ENCODE measurements around the gene RNF224.

RNF224 gene

DNA sequence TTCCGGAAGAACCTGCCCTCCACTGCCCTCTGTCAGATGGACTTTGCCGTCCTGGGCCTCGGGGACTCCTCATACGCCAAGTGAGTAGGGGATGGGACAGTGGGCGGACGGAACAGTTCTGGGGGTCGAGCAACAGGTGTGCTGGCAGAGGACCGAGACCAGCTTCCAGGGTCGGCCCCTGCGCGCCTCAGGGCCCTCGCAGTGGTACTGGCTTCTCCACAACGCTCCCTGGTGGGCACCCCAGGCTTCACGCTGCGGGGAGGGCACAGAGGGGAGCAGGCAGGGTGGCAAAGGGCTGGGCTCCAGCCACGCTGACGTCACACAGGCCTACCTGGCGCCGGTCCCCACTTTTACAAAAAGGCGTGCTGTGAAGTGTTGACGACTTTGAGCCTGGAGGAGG is 14.8 kb upstream of the RNF224 start:
- POLR2A ChIA-PET = no interaction called here
- Histone ChIP-seq H3K4me3 (ENCODE audit: control insufficient read depth in 1 of 7, extremely low read depth in 1 of 7, insufficient read depth in 4 of 7, low read depth in 2 of 7, low read length in 6 of 7) (no peak overlapping the region), H3K36me3 (ENCODE audit: control insufficient read depth in 4 of 4, insufficient read depth in 4 of 4, low read length in 3 of 4) (peaks cover 0 to 61% (median 22%) of the 10 kb centered on the region in 4 experiments), H3K27ac (ENCODE audit: insufficient read depth in 1 of 2, low read depth in 1 of 2, low read length in 2 of 2, poor library complexity in 1 of 2, severe bottlenecking in 2 of 2) (no peak overlapping the region), H3K4me1 (ENCODE audit: control extremely low read depth in 1 of 4, control insufficient read depth in 4 of 4, insufficient read depth in 4 of 4, low read length in 3 of 4) (no peaks in the 10 kb centered on the region), H3K27me3 (replicated peaks in 2 of 5; ENCODE audit: control insufficient read depth in 4 of 5, insufficient read depth in 5 of 5, low read length in 4 of 5) (no peaks in the 10 kb centered on the region), H3K9me3 (ENCODE audit: control extremely low read depth in 1 of 5, control insufficient read depth in 4 of 5, insufficient read depth in 2 of 5, low read depth in 1 of 5, low read length in 4 of 5) (no peaks in the 10 kb centered on the region)
- DNase-seq = no peak
- CTCF ChIA-PET = no interaction called here
- 91% methylated on average over 20 of the region's 21 CpGs for WGBS (ENCODE audit: insufficient coverage)

DNA sequence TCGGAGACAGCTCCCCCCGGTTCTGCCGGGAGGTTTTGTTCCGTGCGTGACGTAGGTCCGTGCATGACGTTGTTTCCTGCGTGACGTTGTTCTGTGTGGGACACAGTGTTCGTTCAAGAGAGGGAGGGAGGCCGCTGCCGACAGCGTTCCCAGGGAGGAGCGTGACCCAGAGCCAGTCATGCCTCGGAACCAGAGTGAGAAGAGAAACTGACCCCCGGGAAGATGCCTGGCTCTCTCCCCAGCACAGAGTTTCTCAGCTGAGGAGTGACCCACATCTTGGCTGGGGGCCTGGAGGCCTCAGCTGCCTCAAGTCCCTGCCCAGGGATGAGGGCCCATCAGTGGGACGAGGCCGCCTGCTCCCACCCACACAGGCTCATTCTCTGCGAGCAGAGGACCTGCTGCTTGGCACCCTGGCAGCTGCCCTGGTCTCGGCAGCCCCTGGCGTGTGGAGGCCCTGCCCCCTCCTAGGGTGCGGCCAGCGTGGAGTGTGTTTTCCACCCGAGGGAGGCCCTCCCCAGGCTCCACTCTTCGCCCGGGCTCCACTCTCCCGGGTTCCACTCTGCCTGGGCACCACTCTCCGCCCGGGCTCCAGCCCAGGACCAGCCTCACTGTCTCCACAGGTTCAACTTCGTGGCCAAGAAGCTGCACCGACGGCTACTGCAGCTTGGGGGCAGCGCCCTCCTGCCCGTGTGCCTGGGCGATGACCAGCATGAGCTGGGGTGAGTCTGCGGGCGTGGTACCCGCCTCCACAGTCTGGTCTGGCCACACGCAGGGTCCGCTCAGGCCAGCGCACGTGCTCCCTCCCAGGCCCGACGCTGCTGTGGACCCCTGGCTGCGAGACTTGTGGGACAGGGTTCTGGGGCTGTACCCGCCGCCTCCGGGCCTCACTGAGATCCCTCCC is 13.9 kb upstream of the RNF224 start:
- no peaks in the 10 kb centered on the region for H3K4me1 ChIP-seq (ENCODE audit: control extremely low read depth in 1 of 4, control insufficient read depth in 4 of 4, insufficient read depth in 4 of 4, low read length in 3 of 4)
- CTCF ChIA-PET = interaction anchor here (1.0 to 1.1 kb wide), 2 partner anchors 24 to 36 kb away, joined by 3 read pairs; no protein-coding TSS in a partner anchor
- 95% methylated on average over 49 of the region's 49 CpGs for WGBS (ENCODE audit: insufficient coverage)
- POLR2A ChIA-PET = no interaction called here
- no peaks in the 10 kb centered on the region for H3K27me3 ChIP-seq (replicated peaks in 2 of 5; ENCODE audit: control insufficient read depth in 4 of 5, insufficient read depth in 5 of 5, low read length in 4 of 5)
- no peaks in the 10 kb centered on the region for H3K9me3 ChIP-seq (ENCODE audit: control extremely low read depth in 1 of 5, control insufficient read depth in 4 of 5, insufficient read depth in 2 of 5, low read depth in 1 of 5, low read length in 4 of 5)
- peaks cover 0 to 61% (median 22%) of the 10 kb centered on the region in 4 experiments for H3K36me3 ChIP-seq (ENCODE audit: control insufficient read depth in 4 of 4, insufficient read depth in 4 of 4, low read length in 3 of 4)
- no peak overlapping the region for H3K4me3 ChIP-seq (ENCODE audit: control insufficient read depth in 1 of 7, extremely low read depth in 1 of 7, insufficient read depth in 4 of 7, low read depth in 2 of 7, low read length in 6 of 7)
- DNase-seq = no peak
- H3K27ac ChIP-seq (ENCODE audit: insufficient read depth in 1 of 2, low read depth in 1 of 2, low read length in 2 of 2, poor library complexity in 1 of 2, severe bottlenecking in 2 of 2) = no peak overlapping the region

DNA sequence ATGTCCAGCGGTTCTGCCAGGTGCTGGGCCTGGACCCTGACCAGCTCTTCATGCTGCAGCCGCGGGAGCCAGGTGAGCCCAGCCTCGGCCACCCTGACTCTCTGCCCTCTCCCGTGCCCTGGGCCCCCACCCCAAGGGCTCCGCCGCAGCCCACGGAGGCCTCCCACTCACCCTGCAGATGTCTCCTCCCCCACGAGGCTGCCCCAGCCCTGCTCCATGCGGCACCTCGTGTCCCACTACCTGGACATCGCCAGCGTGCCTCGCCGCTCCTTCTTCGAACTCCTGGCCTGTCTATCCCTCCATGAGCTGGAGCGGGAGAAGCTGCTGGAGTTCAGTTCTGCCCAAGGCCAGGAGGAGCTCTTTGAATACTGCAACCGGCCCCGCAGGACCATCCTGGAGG is 12.7 kb upstream of the RNF224 start:
- POLR2A ChIA-PET = interaction anchor here (1.0 kb wide), 1 partner anchor 13 kb away, joined by 3 read pairs; the partner anchor contains the start of gene RNF224
- Histone ChIP-seq H3K4me3 (ENCODE audit: control insufficient read depth in 1 of 7, extremely low read depth in 1 of 7, insufficient read depth in 4 of 7, low read depth in 2 of 7, low read length in 6 of 7) (no peak overlapping the region), H3K36me3 (ENCODE audit: control insufficient read depth in 4 of 4, insufficient read depth in 4 of 4, low read length in 3 of 4) (peaks cover 0 to 60% (median 17%) of the 10 kb centered on the region in 4 experiments)

DNA sequence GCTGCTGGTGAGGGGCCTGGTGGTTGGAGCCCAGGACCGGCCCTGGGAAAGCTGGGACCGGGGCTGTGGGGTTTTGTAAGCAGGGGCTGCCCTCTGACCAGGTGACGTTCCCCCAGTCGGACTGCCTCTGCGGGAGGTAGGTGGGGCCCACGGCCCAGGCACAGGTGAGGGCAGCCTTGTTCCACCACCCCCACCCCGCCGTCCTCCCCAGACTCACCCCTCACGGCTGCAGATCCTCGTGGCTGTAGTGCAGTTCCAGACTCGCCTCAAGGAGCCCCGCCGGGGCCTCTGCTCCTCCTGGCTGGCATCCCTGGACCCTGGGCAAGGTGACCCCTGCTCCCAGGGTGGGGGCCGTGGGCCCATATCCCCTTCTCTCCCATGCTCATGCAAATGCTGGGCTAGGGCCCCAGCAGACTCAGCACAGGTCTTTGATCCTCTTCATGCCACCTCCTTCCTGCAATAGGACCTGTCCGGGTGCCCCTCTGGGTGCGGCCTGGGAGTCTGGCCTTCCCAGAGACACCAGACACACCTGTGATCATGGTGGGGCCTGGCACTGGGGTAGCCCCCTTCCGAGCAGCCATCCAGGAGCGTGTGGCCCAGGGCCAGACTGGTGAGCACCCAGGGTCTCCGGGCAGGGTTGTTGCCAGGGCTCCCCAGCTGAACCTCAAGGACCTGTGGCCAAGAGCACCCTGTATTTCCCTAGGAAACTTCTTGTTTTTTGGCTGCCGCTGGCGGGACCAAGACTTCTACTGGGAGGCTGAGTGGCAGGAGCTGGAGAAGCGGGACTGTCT is 11.9 kb upstream of the RNF224 start:
- Histone ChIP-seq H3K27me3 (replicated peaks in 2 of 5; ENCODE audit: control insufficient read depth in 4 of 5, insufficient read depth in 5 of 5, low read length in 4 of 5) (no peaks in the 10 kb centered on the region), H3K4me3 (ENCODE audit: control insufficient read depth in 1 of 7, extremely low read depth in 1 of 7, insufficient read depth in 4 of 7, low read depth in 2 of 7, low read length in 6 of 7) (no peak overlapping the region), H3K36me3 (ENCODE audit: control insufficient read depth in 4 of 4, insufficient read depth in 4 of 4, low read length in 3 of 4) (peaks cover 0 to 55% (median 17%) of the 10 kb centered on the region in 4 experiments), H3K27ac (ENCODE audit: insufficient read depth in 1 of 2, low read depth in 1 of 2, low read length in 2 of 2, poor library complexity in 1 of 2, severe bottlenecking in 2 of 2) (no peak overlapping the region), H3K9me3 (ENCODE audit: control extremely low read depth in 1 of 5, control insufficient read depth in 4 of 5, insufficient read depth in 2 of 5, low read depth in 1 of 5, low read length in 4 of 5) (no peaks in the 10 kb centered on the region), H3K4me1 (ENCODE audit: control extremely low read depth in 1 of 4, control insufficient read depth in 4 of 4, insufficient read depth in 4 of 4, low read length in 3 of 4) (peaks cover 0 to 2% (median 0%) of the 10 kb centered on the region in 4 experiments)
- DNase-seq = no peak
- ChIA-PET POLR2A (interaction anchor here (1.0 kb wide), 1 partner anchor 12 kb away, joined by 3 read pairs; the partner anchor contains the start of gene RNF224), CTCF (interaction anchor here (1.0 to 1.1 kb wide), 2 partner anchors 11 to 44 kb away, joined by 3 to 5 read pairs; no protein-coding TSS in a partner anchor)
- 96% methylated on average over 20 of the region's 22 CpGs for WGBS (ENCODE audit: insufficient coverage)

More for the DNA sequence above, 12.7 kb upstream of the RNF224 start:
- Histone ChIP-seq H3K4me1 (ENCODE audit: control extremely low read depth in 1 of 4, control insufficient read depth in 4 of 4, insufficient read depth in 4 of 4, low read length in 3 of 4) (peaks cover 0 to 2% (median 0%) of the 10 kb centered on the region in 4 experiments), H3K9me3 (ENCODE audit: control extremely low read depth in 1 of 5, control insufficient read depth in 4 of 5, insufficient read depth in 2 of 5, low read depth in 1 of 5, low read length in 4 of 5) (no peaks in the 10 kb centered on the region), H3K27me3 (replicated peaks in 2 of 5; ENCODE audit: control insufficient read depth in 4 of 5, insufficient read depth in 5 of 5, low read length in 4 of 5) (no peaks in the 10 kb centered on the region), H3K27ac (ENCODE audit: insufficient read depth in 1 of 2, low read depth in 1 of 2, low read length in 2 of 2, poor library complexity in 1 of 2, severe bottlenecking in 2 of 2) (no peak overlapping the region)
- CTCF ChIA-PET = no interaction called here
- DNase-seq = no peak
- 97% methylated on average over 18 of the region's 19 CpGs for WGBS (ENCODE audit: insufficient coverage)

DNA sequence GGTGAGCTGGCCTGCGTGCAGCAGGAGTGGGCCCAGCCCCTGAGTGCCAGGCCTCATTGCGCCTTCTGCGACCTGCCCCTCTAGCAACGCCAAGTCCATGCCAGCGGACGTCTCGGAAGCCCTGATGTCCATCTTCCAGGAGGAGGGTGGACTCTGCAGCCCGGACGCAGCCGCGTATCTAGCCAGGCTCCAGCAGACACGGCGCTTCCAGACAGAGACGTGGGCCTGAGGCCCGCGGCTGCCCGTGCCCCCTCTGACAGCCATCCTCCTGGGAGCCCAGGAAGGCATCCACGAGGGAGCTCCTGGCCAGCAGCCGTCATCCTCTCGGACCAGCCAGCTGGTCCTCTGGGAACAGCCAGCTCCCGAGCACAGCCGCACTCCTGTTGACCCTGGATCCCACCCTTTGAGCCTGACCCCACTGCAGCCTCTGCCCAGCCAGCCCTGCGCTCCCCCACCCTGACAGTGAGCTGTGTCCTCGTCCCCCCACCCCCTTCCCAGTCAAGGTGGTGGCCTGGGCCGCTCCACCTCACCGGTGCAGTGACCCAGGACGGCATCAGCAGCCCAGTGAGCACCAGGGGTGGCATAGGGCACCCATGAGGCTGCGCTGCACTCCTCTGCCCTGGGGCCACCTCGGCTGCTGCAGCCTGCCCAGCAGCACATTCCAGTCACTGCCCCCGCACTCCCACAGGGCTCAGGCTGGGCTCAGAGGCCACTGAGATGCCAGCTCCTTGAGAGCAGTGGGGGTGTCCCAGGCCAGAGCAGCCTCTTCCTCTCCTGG is 10.9 kb upstream of the RNF224 start:
- POLR2A ChIA-PET = no interaction called here
- Histone ChIP-seq H3K4me3 (ENCODE audit: control insufficient read depth in 1 of 7, extremely low read depth in 1 of 7, insufficient read depth in 4 of 7, low read depth in 2 of 7, low read length in 6 of 7) (no peak overlapping the region), H3K27me3 (replicated peaks in 2 of 5; ENCODE audit: control insufficient read depth in 4 of 5, insufficient read depth in 5 of 5, low read length in 4 of 5) (no peaks in the 10 kb centered on the region), H3K4me1 (ENCODE audit: control extremely low read depth in 1 of 4, control insufficient read depth in 4 of 4, insufficient read depth in 4 of 4, low read length in 3 of 4) (peaks cover 0 to 2% (median under 1%) of the 10 kb centered on the region in 4 experiments), H3K36me3 (ENCODE audit: control insufficient read depth in 4 of 4, insufficient read depth in 4 of 4, low read length in 3 of 4) (peaks cover 0 to 51% (median 17%) of the 10 kb centered on the region in 4 experiments), H3K27ac (ENCODE audit: insufficient read depth in 1 of 2, low read depth in 1 of 2, low read length in 2 of 2, poor library complexity in 1 of 2, severe bottlenecking in 2 of 2) (no peak overlapping the region), H3K9me3 (ENCODE audit: control extremely low read depth in 1 of 5, control insufficient read depth in 4 of 5, insufficient read depth in 2 of 5, low read depth in 1 of 5, low read length in 4 of 5) (no peaks in the 10 kb centered on the region)
- DNase-seq = no peak
- 96% methylated on average over 27 of the region's 30 CpGs for WGBS (ENCODE audit: insufficient coverage)
- CTCF ChIA-PET = interaction anchor here (1.0 to 1.6 kb wide), 4 partner anchors 10 to 45 kb away, joined by 3 to 5 read pairs (median 4); no protein-coding TSS in a partner anchor

DNA sequence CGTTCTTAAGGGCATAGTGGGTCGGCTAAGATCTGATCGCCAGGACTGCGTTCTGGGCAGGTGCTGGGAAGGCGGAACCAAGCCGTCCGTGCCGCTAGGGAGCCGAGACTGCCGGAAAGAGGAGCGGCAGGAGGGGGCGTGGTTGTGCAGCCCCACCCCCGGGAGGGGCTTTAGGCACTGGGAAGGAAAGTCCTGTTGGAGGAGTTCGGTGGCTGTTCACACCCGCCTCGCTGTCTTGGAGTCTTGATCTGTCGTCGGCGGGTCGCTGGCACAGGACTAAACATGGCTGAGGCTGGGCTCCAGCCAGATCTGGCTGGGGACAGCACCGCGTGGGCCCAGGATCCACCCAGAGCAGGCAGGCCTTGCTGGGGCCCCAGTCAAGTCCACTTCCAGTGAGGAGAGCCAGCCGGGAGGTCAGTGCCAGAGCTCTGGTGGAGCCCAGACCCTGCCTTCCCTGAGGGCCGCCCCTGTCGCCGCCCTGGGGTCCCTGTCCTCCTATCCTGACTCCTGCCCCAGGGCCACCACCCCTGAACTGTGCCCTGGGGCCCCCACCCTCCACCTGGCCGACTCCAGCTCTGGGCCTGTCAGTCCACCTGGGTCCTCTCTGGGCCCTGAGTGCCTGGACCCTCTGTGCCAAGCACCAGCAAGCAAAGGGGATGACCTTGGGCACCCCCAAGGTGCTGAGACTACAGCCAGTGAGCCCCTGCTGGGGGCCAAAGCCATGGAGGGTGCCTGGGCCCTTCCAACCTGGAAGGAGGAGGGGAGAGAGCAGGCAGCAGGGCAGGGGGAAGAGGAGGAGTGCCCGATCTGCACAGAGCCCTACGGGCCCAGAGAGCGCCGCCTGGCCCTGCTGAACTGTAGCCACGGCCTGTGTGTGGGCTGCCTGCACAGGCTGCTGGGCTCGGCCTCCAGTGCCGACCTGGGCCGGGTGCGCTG is 9.8 kb upstream of the RNF224 start:
- H3K36me3 ChIP-seq (ENCODE audit: control insufficient read depth in 4 of 4, insufficient read depth in 4 of 4, low read length in 3 of 4) = peaks cover 0 to 50% (median 17%) of the 10 kb centered on the region in 4 experiments
- H3K4me3 ChIP-seq (ENCODE audit: control insufficient read depth in 1 of 7, extremely low read depth in 1 of 7, insufficient read depth in 4 of 7, low read depth in 2 of 7, low read length in 6 of 7) = peak overlapping the region in 1 of 7 experiments; percentile 5
- peaks cover 0 to 9% (median 8%) of the 10 kb centered on the region in 4 experiments for H3K4me1 ChIP-seq (ENCODE audit: control extremely low read depth in 1 of 4, control insufficient read depth in 4 of 4, insufficient read depth in 4 of 4, low read length in 3 of 4)
- ChIA-PET POLR2A (no interaction called here), CTCF (interaction anchor here (0.9 to 1.6 kb wide), 3 partner anchors 11 to 29 kb away, joined by 3 to 4 read pairs (median 4); no protein-coding TSS in a partner anchor)
- no peak for DNase-seq
- H3K27me3 ChIP-seq (replicated peaks in 2 of 5; ENCODE audit: control insufficient read depth in 4 of 5, insufficient read depth in 5 of 5, low read length in 4 of 5) = no peaks in the 10 kb centered on the region
- H3K9me3 ChIP-seq (ENCODE audit: control extremely low read depth in 1 of 5, control insufficient read depth in 4 of 5, insufficient read depth in 2 of 5, low read depth in 1 of 5, low read length in 4 of 5) = no peaks in the 10 kb centered on the region
- H3K27ac ChIP-seq (ENCODE audit: insufficient read depth in 1 of 2, low read depth in 1 of 2, low read length in 2 of 2, poor library complexity in 1 of 2, severe bottlenecking in 2 of 2) = peak overlapping the region in 1 of 2 experiments; percentile 67
- 78% methylated on average over 29 of the region's 36 CpGs for WGBS (ENCODE audit: insufficient coverage)

Data from common myeloid progenitor, CD34-positive (primary cell).